22Rv1 (cell line): Measurements from ENCODE around the gene FUOM.

Experiments
- H3K27ac ChIP-seq: fragments of 450-650 bp; 2 replicates; pipeline ENCODE4 v1.5.1; 2017
- ZFX ChIP-seq: fragments of 450-650 bp; IDR thresholded peaks from 2 replicates; pipeline ENCODE4 v1.6.1; 2017; ENCODE audit warnings: antibody characterized with exemption, borderline replicate concordance
- TF ChIP-seq, protein P1 (sequence below): fragments of 450-650 bp; IDR thresholded peaks from 2 replicates; pipeline ENCODE4 v1.5.1; 2017; ENCODE audit warnings: mild to moderate bottlenecking

FUOM gene

GRCh38 chr10:133385214-133385613, 27.4 kb upstream of the FUOM start:
- no peak for TF ChIP-seq ZFX
- TF ChIP-seq, protein P1, sequence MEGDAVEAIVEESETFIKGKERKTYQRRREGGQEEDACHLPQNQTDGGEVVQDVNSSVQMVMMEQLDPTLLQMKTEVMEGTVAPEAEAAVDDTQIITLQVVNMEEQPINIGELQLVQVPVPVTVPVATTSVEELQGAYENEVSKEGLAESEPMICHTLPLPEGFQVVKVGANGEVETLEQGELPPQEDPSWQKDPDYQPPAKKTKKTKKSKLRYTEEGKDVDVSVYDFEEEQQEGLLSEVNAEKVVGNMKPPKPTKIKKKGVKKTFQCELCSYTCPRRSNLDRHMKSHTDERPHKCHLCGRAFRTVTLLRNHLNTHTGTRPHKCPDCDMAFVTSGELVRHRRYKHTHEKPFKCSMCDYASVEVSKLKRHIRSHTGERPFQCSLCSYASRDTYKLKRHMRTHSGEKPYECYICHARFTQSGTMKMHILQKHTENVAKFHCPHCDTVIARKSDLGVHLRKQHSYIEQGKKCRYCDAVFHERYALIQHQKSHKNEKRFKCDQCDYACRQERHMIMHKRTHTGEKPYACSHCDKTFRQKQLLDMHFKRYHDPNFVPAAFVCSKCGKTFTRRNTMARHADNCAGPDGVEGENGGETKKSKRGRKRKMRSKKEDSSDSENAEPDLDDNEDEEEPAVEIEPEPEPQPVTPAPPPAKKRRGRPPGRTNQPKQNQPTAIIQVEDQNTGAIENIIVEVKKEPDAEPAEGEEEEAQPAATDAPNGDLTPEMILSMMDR = no peak
- H3K27ac ChIP-seq = no peak overlapping the region

GRCh38 chr10:133384071-133384470, 26.3 kb upstream of the FUOM start:
- no peak overlapping the region for H3K27ac ChIP-seq
- TF ChIP-seq, protein P1 = no peak
- TF ChIP-seq ZFX = no peak

- H3K27ac ChIP-seq = no peak overlapping the region
- TF ChIP-seq ZFX = no peak
Observed at GRCh38 chr10:133383551-133383950, 25.7 kb upstream of the FUOM start.

GRCh38 chr10:133381036-133381435, 23.2 kb upstream of the FUOM start:
- no peak overlapping the region for H3K27ac ChIP-seq
- TF ChIP-seq ZFX = no peak
- TF ChIP-seq, protein P1 = no peak

DNA sequence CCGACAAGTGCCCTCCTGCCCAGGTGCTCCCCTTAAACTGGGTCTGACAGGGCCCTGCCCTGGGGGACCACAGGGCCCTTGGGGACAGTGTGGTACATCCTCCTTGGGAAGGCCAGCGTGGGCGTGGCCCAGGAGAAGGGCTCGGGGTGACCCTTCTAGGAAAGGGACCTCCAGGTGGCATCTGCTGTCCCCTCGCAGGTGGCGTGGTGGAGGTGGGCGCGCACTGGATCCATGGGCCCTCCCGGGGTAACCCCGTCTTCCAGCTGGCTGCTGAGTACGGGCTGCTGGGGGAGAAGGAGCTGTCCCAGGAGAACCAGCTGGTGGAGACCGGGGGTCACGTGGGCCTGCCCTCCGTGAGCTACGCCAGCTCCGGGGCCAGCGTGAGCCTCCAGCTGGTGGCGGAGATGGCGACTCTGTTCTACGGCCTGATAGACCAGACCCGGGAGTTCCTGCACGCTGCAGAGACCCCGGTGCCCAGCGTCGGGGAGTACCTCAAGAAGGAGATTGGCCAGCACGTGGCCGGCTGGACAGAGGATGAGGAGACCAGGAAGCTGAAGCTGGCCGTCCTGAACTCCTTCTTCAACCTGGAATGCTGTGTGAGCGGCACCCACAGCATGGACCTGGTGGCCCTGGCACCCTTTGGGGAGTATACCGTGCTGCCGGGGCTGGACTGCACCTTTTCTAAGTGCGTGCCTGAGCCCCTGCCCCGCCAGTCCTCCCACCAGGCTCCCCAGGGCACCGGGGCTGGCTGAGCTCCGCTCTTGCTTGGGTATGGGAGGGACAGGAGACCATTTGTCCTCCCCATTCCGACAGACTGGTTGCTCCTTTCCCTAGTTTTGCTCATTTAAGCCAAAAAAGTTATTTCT, 22.2 kb upstream of the FUOM start:
- peak overlapping the region; percentile 48 for H3K27ac ChIP-seq
- TF ChIP-seq, protein P1 = no peak

DNA sequence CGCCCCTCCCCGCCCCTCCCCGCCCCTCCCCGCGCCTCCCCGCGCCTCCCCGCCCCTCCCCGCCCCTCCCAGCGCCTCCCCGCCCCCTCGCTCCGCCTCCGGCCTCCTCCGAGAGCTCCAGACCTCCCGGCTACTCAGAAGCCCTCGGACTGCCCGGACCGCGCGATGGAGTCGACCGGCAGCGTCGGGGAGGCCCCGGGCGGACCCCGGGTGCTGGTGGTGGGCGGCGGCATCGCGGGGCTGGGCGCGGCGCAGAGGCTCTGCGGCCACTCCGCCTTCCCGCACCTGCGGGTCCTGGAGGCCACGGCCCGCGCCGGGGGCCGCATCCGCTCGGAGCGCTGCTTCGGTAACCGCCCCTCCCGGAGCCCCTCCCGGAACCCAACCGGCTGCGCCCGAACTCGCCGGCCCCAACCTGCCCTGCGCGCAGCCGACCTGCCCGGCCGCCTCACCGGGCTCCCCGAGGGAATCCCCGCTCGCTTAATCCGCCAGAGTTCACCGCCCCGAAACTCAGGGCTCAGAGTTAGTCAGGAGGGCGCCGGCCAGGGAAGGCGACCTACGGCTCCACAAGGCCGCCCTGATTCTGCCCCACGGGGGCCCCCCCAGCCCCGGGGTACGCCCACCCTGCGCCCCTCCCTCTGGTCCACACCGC, 21.5 kb upstream of the FUOM start, which contains the start of gene PAOX:
Gene PAOX, plus strand, starts transcription at position 111 of the 649 bp plus-strand sequence. Its CDS starts 55 bp downstream, at position 166.
- H3K27ac ChIP-seq = peak within 1 kb of the TSS; percentile 87
- TF ChIP-seq ZFX = no peak
- TF ChIP-seq, protein P1 = no peak

DNA sequence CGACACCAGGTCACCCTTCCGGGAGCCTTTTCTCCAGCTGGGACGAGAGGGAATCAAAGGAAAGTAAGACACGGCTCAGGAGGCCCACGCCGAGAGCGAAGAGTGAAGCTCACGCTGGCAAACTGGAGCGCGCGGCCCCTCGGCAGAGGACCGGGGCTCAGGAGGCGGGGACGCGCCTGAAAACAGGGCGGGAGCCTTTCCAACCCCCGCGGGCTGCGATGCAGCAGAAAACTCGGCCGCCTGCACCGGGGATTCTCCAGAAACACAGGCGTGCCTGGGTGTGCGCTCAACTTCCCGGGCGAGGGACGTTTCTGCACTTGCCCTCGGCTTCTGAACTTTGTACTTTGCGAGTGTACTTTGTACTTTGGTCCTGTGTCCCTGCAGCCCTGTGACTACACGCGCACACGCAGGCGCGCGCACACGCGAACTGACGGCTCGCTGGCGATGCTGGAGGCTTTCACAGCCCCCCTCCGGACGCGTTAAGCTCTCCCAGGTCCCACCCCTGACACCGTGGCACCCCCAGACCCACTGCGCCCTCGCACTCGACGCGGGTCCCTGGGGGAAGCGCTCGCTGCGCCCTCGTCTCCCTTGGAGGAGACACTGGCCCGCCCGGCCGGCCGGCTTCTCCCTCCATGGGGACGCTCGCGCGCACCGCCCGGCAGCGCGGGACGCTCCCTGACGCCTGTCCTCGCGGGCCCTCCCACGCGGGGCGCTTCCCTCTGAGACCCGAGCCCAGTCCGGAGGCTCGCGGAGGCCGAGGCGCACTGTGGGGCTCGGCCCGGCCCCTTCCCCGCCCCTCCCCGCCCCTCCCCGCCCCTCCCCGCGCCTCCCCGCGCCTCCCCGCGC, 20.7 kb upstream of the FUOM start:
- peak overlapping the region; percentile 87 for H3K27ac ChIP-seq
- TF ChIP-seq, protein P1 = no peak
- no peak for TF ChIP-seq ZFX
